Mucosa of stomach (tissue), 1 donor: Measurements from ENCODE around the gene ENAM.

Experiments used
- H3K27me3 ChIP-seq: one replicate; pipeline ENCODE4 v1.7.0; 2013; ENCODE audit warnings: mild to moderate bottlenecking, low read length; ENCODE audit not compliant: control insufficient read depth, insufficient read depth
- H3K36me3 ChIP-seq: one replicate; pipeline ENCODE4 v1.7.0; 2013; ENCODE audit warnings: low read length; ENCODE audit not compliant: control insufficient read depth, insufficient read depth
- H3K4me1 ChIP-seq: one replicate; pipeline ENCODE4 v1.7.0; 2013; ENCODE audit warnings: mild to moderate bottlenecking, low read length; ENCODE audit not compliant: control insufficient read depth, insufficient read depth
- H3K4me3 ChIP-seq: one replicate; pipeline ENCODE4 v1.7.0; 2013; ENCODE audit warnings: low read length
- H3K9ac ChIP-seq: one replicate; pipeline ENCODE4 v1.7.0; 2013; ENCODE audit warnings: mild to moderate bottlenecking, low read length, moderate library complexity
- H3K9me3 ChIP-seq: one replicate; pipeline ENCODE4 v1.7.0; 2013; ENCODE audit warnings: mild to moderate bottlenecking, low read length, moderate library complexity; ENCODE audit not compliant: control insufficient read depth
- donor health status: Pancreatic carcinoma.

Gene ENAM, protein sequence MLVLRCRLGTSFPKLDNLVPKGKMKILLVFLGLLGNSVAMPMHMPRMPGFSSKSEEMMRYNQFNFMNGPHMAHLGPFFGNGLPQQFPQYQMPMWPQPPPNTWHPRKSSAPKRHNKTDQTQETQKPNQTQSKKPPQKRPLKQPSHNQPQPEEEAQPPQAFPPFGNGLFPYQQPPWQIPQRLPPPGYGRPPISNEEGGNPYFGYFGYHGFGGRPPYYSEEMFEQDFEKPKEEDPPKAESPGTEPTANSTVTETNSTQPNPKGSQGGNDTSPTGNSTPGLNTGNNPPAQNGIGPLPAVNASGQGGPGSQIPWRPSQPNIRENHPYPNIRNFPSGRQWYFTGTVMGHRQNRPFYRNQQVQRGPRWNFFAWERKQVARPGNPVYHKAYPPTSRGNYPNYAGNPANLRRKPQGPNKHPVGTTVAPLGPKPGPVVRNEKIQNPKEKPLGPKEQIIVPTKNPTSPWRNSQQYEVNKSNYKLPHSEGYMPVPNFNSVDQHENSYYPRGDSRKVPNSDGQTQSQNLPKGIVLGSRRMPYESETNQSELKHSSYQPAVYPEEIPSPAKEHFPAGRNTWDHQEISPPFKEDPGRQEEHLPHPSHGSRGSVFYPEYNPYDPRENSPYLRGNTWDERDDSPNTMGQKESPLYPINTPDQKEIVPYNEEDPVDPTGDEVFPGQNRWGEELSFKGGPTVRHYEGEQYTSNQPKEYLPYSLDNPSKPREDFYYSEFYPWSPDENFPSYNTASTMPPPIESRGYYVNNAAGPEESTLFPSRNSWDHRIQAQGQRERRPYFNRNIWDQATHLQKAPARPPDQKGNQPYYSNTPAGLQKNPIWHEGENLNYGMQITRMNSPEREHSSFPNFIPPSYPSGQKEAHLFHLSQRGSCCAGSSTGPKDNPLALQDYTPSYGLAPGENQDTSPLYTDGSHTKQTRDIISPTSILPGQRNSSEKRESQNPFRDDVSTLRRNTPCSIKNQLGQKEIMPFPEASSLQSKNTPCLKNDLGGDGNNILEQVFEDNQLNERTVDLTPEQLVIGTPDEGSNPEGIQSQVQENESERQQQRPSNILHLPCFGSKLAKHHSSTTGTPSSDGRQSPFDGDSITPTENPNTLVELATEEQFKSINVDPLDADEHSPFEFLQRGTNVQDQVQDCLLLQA

DNA sequence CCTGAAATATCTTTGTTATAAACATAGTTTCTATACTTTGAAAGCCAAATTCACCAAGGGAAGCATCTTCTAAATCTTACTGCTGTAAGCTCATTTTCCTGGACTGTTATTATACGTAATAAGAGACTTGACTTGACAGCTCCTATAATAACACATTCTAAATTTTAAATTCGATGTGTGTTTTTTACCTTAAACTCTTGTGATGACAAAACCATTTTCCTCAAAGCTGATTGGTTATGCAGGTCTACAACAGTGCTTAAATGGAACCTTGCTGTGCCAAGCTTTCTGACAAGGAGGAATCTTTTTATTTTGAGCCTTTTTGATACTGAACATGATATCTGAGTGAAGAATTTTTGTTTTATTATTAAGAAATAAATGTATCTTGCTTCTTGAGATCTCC is at the start of gene ENAM:
TSS of gene ENAM (plus strand) at position 301 of the 400 bp plus-strand sequence. CDS start 757 bp downstream, outside the sequence.
- Histone ChIP-seq H3K9ac (no peak within 1 kb of the TSS), H3K36me3 (no peaks in the 10 kb centered on the region), H3K4me1 (peaks cover 4% of the 10 kb centered on the region), H3K9me3 (no peaks in the 10 kb centered on the region), H3K4me3 (no peak within 1 kb of the TSS), H3K27me3 (no peaks in the 10 kb centered on the region)

DNA sequence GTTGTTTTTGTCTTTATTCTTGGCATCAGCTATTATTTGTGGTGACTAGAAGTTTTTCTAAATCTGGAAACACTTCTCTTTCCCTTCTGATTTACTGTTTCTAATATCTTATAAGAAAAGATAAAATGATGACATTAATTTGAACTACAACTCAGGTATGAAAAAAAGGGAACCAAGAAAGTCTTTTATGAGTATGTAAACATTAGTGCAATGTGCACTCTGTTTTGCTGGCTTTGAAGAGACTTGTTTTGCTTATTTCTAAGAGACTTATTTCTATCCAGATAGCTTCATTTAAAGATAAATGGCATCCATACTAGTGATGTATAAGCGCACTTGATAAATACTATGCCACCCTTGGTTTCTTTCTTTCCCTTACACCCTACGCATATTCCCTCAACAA is 46.6 kb upstream of the ENAM start:
- Histone ChIP-seq H3K4me3 (no peak overlapping the region), H3K4me1 (peaks cover 7% of the 10 kb centered on the region), H3K36me3 (no peaks in the 10 kb centered on the region), H3K27me3 (no peaks in the 10 kb centered on the region), H3K9ac (no peak overlapping the region), H3K9me3 (no peaks in the 10 kb centered on the region)

DNA sequence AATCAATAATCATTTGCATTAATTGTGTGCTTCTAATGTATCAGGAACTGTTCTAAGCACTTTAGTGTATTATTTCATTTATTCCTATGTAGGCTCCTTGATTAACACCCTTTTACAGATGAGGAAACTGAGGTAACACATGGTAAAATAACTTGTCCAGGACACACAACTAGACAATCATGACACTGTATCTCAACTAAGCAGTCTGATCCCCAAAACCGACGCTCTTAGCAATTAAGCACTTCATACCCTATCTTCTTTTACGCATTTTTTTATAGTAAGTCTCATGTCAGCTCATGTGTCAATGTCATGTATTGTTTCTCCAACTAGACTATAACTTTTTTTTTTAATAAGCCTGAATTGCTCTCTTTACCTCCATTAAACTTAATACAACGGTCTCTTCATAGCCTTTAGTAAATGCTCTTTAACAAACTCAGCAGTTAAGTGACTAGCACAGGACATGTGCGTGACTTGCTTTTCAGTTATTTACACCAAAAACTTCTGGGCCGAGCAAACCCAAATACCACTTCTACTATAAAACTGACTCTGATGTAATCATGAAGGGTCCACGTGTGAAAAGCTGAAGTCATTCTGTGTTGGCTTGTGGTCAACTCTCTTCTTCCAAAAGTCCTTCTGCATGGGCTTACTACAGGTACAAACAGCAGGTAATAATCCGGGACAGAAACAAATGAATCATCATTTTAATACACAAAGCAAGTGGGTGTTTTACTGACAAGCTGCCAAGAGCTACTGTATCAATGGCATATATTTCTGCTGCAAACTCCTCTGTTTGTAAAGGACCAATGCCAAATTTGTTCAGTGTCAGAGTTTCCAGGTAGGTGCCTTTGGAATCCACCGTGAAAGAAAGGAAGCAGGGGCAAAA is 44.4 kb upstream of the ENAM start:
- H3K9ac ChIP-seq = no peak overlapping the region
- peaks cover 7% of the 10 kb centered on the region for H3K4me1 ChIP-seq
- H3K9me3 ChIP-seq = no peaks in the 10 kb centered on the region
- H3K4me3 ChIP-seq = no peak overlapping the region
- H3K27me3 ChIP-seq = no peaks in the 10 kb centered on the region
- H3K36me3 ChIP-seq = no peaks in the 10 kb centered on the region

DNA sequence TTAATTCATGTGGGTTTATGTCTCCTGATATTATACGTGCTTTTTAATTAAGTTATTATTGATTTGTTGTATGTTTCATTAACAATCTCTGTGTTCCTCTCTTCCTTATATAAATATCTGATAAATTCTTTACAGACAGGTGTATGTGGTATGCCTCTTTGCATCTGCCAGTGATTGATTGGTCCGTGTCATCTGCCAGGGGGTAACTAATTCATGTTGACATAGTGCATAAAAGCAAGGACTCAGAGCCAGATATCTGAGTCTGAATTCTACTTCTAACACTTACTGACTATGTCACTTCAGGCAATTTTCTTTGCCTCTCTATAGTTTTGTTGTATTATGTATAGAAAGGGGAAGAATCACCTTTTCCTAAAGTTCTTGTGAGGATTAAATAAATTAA is 41.7 kb upstream of the ENAM start:
- Histone ChIP-seq H3K27me3 (no peaks in the 10 kb centered on the region), H3K4me1 (peaks cover 7% of the 10 kb centered on the region), H3K4me3 (no peak overlapping the region), H3K9ac (no peak overlapping the region), H3K36me3 (no peaks in the 10 kb centered on the region), H3K9me3 (no peaks in the 10 kb centered on the region)

DNA sequence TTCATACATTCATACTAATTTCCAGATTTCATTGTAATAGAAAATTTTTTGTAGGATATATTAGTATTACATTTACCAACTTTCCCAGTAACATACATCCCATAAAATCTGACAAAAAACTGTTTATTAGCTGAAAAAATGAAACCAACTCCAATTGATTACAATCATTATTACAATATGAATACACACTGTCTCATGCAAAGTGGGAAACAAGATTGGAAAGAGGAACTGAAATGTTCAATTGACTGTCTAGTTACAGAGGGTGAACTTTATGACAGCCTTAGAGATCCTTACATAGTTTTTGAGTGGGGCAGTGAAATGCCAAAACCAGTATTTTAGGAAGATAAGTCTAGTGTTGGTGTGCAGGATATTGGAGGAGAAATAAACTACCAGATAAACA is 38.8 kb upstream of the ENAM start:
- no peaks in the 10 kb centered on the region for H3K9me3 ChIP-seq
- no peaks in the 10 kb centered on the region for H3K4me1 ChIP-seq
- no peaks in the 10 kb centered on the region for H3K36me3 ChIP-seq
- H3K27me3 ChIP-seq = no peaks in the 10 kb centered on the region
- no peak overlapping the region for H3K9ac ChIP-seq
- no peak overlapping the region for H3K4me3 ChIP-seq

DNA sequence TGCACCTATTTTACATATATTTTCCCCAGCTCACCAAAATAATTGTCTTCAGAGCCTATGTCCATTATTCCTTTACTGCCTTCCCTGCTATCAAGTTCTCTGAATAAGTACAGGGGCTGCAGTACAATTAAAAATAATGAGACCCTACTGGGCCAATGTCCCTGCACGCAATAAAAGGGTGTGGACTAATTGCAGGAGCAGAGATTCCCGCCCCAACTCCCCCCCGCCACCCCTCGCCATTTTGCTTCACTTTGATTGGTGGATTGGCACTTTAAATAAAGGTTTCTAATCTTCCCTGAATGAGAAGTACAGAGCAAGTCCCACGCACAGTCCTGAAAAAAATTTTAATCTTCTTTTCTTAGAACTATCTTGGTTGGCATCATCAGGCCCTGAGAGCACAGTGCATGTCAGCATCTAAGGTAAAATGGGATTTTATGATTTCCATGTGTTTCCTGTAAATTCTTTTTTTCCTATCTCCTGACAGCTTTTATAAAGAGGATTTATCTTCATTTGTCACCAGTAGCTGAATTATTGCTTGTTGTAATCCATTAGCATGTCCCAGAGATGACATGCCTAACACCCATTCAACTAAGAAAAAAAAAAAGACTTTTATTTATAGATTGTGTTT is 36.5 kb upstream of the ENAM start, which contains the start of gene AMBN:
TSS of gene AMBN (plus strand) at position 302 of the 628 bp plus-strand sequence. CDS start at position 405, 103 bp downstream.
- Histone ChIP-seq H3K36me3 (no peaks in the 10 kb centered on the region), H3K4me3 (no peak within 1 kb of the TSS), H3K9me3 (no peaks in the 10 kb centered on the region), H3K4me1 (no peaks in the 10 kb centered on the region), H3K9ac (no peak within 1 kb of the TSS), H3K27me3 (no peaks in the 10 kb centered on the region)

DNA sequence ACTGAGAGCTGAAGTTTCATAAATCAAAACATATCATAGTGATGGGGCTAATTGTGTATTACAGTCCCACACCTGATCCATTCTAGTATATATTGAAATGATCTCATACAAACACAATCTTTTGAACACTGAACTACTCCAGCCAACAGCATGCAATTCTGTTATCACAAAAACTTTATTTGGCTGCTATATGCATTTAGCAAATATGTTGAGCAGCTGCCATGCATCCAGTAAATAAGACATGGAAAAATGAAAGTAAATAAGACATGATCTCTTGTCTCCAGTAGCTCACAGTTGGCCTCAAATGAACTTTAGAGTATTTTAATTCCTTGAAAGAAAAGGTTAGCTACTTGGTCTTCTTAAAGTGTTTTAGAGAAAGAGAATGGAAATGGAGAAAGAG is 34.3 kb upstream of the ENAM start:
- no peak overlapping the region for H3K4me3 ChIP-seq
- no peaks in the 10 kb centered on the region for H3K9me3 ChIP-seq
- H3K36me3 ChIP-seq = no peaks in the 10 kb centered on the region
- H3K9ac ChIP-seq = no peak overlapping the region
- no peaks in the 10 kb centered on the region for H3K27me3 ChIP-seq
- H3K4me1 ChIP-seq = no peaks in the 10 kb centered on the region

DNA sequence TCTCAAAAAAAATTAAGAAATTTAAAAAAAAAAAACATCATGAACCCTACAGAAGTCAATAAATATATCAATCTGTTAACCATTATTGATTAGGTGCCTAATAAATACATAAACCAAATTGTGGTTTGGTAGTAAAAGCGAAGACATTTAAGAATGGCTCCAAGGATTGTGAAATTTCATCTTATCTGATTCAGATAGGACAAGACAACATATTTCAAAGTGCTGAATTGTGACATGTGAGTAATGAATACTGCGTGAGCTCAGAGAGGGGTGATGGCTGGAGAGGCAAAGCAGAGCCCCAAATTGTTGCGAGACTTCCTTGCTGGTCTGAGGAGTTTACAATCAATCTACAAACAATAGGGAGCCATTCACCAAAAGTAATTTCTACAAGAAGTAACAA is 28.2 kb upstream of the ENAM start:
- no peak overlapping the region for H3K4me3 ChIP-seq
- H3K9me3 ChIP-seq = no peaks in the 10 kb centered on the region
- no peaks in the 10 kb centered on the region for H3K4me1 ChIP-seq
- H3K36me3 ChIP-seq = no peaks in the 10 kb centered on the region
- H3K9ac ChIP-seq = no peak overlapping the region
- H3K27me3 ChIP-seq = no peaks in the 10 kb centered on the region

DNA sequence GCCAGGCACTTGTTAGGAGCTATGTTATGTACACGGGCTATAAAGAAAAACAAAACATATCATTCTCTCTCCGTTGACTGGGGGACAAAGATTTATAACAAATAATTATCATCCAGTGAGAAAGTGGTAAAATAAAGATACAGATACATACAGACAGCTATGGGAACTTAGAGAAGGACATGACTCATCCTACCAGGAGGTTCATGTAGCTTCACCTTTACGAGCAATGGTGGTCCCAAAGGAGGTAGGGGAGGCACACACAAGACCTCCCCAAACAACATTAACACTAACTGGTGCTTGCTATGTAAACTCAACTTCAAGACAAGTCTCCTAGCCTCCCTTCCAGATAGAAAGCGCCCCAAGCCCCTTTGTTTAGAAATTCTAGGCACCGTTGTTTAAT is 27.6 kb upstream of the ENAM start:
- no peaks in the 10 kb centered on the region for H3K9me3 ChIP-seq
- H3K36me3 ChIP-seq = no peaks in the 10 kb centered on the region
- H3K27me3 ChIP-seq = no peaks in the 10 kb centered on the region
- H3K9ac ChIP-seq = no peak overlapping the region
- H3K4me1 ChIP-seq = no peaks in the 10 kb centered on the region
- no peak overlapping the region for H3K4me3 ChIP-seq

DNA sequence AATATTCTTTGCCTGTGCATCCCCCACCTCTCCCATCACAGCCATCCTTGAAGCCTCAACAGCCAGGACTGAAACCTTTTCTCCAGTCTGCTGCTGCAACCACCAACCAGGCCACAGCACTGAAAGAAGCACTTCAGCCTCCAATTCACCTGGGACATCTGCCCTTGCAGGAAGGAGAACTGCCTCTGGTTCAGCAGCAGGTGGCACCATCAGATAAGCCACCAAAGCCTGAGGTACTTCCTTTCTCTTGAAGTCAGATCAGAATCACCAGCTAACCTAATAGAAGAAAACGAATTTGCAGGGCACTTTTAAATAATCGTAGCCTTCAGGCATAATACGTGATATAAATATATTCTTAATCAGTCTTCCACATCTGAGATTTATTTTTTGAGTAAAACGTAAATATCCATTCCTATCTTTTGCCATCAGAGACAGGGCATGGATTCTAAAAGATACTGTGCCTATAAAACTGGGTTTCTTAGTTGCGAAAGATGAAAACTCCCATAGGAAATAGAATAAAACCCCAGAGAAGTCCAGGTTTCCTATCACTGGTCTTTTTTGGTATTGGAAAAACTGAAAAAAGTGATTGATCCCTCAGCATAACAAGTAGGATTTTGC is 27.0 kb upstream of the ENAM start:
- Histone ChIP-seq H3K4me1 (no peaks in the 10 kb centered on the region), H3K4me3 (no peak overlapping the region), H3K36me3 (no peaks in the 10 kb centered on the region), H3K9ac (no peak overlapping the region), H3K9me3 (no peaks in the 10 kb centered on the region), H3K27me3 (no peaks in the 10 kb centered on the region)

DNA sequence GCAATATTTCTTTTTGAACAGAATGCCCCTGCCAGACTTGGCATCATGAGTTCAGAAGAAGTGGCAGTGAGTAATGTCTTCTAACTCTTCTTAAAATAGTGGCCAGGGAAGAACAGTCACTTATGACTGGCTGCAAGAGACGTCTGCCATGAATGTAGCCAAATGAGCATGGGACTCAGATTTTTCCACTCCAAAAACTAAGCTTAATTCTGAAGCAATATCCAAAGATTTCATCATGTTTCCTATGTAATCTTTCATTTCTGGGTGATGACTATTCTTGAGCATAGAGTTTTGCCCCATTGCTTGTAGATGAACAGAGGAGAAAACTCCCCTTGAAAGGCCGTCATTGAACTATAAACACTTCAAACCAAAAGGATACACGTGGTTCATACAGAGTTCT is 24.7 kb upstream of the ENAM start:
- H3K4me1 ChIP-seq = no peaks in the 10 kb centered on the region
- no peaks in the 10 kb centered on the region for H3K9me3 ChIP-seq
- no peaks in the 10 kb centered on the region for H3K27me3 ChIP-seq
- no peaks in the 10 kb centered on the region for H3K36me3 ChIP-seq
- no peak overlapping the region for H3K4me3 ChIP-seq
- H3K9ac ChIP-seq = no peak overlapping the region
